Thymus (tissue), 11 donors: Measurements from ENCODE around the gene PCSK4. TPM values are rescaled to one million over a fixed set of nuclear protein-coding genes. Genes with fewer than 3 reads are reported as not detected.
A peak's percentile ranks its signal among the peaks of the same experiment; 100 is the strongest.

Experiments used
- DNase-seq, 9 donors: peaks; one replicate each; pipeline ENCODE4 v3.0.0-alpha.2; 2013; ENCODE audit warnings: low spot score in 9 of 9, low read depth in 6 of 9, missing footprints in 1 of 9
- H3K27ac ChIP-seq, 2 donors: one replicate each; pipeline ENCODE4 v1.5.1; 2013; ENCODE audit warnings: control low read depth in 1 of 2, low read depth in 1 of 2, low read length in 1 of 2, mild to moderate bottlenecking in 1 of 2, moderate library complexity in 1 of 2
- H3K27me3 ChIP-seq, 2 donors: one replicate each; pipeline ENCODE4 v1.5.1; 2013; ENCODE audit warnings: low read length in 1 of 2; ENCODE audit not compliant: control insufficient read depth in 2 of 2, insufficient read depth in 1 of 2
- H3K36me3 ChIP-seq, 2 donors: one replicate each; pipeline ENCODE4 v1.5.1; 2013; ENCODE audit warnings: low read length in 1 of 2, mild to moderate bottlenecking in 1 of 2, moderate library complexity in 1 of 2; ENCODE audit not compliant: control insufficient read depth in 2 of 2, insufficient read depth in 2 of 2
- H3K4me1 ChIP-seq, 2 donors: one replicate each; pipeline ENCODE4 v1.5.1; 2013; ENCODE audit warnings: low read length in 2 of 2; ENCODE audit not compliant: control insufficient read depth in 2 of 2, insufficient read depth in 2 of 2
- H3K4me3 ChIP-seq, 2 donors: one replicate each; pipeline ENCODE4 v1.5.1; 2013; ENCODE audit warnings: low read length in 2 of 2, control low read depth in 1 of 2, mild to moderate bottlenecking in 1 of 2
- H3K9me3 ChIP-seq, 2 donors: one replicate each; pipeline ENCODE4 v1.5.1; 2013; ENCODE audit warnings: low read length in 1 of 2, mild to moderate bottlenecking in 1 of 2; ENCODE audit not compliant: control insufficient read depth in 2 of 2, insufficient read depth in 1 of 2
- WGBS: extraction: QIAGEN DNeasy Blood & Tissue Kit; methylation state at CpG from one replicate; pipeline ENCODE4 v1.1.7; 2013; 5-methylcytosine and 5-hydroxymethylcytosine counted together
- polyA plus RNA-seq: library from polyadenylated mRNA; stranded (reverse); fragments of 200-250 nt; gene quantifications from one replicate; pipeline ENCODE4 v1.2.3, GENCODE V29; 2013
- total RNA-seq: library from RNA; stranded (reverse); fragments of 120-200 nt; gene quantifications from one replicate; pipeline ENCODE4 v1.2.4, GENCODE V29; 2013
- donor health status: healthy.

PCSK4 gene
- total and polyA plus RNA-seq, 2 donors = 4.9 to 11.5 TPM

- no peaks in the 10 kb centered on the region for H3K9me3 ChIP-seq
- DNase-seq = no peak
These were observed 3.2 kb downstream of the PCSK4 start for GRCh38 chr19:1486720-1487575.

GRCh38 chr19:1483979-1484428 is 6.1 kb downstream of the PCSK4 start:
- no peak for DNase-seq

More at GRCh38 chr19:1486720-1487575, 3.2 kb downstream of the PCSK4 start:
- H3K27ac ChIP-seq = no peak overlapping the region
- no peak overlapping the region for H3K4me3 ChIP-seq
- peaks cover 11 to 13% of the 10 kb centered on the region in 2 donors for H3K27me3 ChIP-seq
- H3K36me3 ChIP-seq = no peaks in the 10 kb centered on the region
- peaks cover 11 to 32% of the 10 kb centered on the region in 2 donors for H3K4me1 ChIP-seq
- 97% methylated on average over 56 of the region's 56 CpGs for WGBS

GRCh38 chr19:1483131-1483978 is 6.8 kb downstream of the PCSK4 start:
- no peak for DNase-seq
- WGBS = 98% methylated on average over 77 of the region's 77 CpGs

More at GRCh38 chr19:1483979-1484428, 6.1 kb downstream of the PCSK4 start:
- Histone ChIP-seq H3K36me3 (no peaks in the 10 kb centered on the region), H3K9me3 (no peaks in the 10 kb centered on the region), H3K27me3 (no peaks in the 10 kb centered on the region), H3K4me1 (peaks cover 0 to 17% of the 10 kb centered on the region in 2 donors), H3K27ac (no peak overlapping the region), H3K4me3 (no peak overlapping the region)
- WGBS = 97% methylated on average over 23 of the region's 23 CpGs

GRCh38 chr19:1482361-1483130 is 7.6 kb downstream of the PCSK4 start:
- 93% methylated on average over 37 of the region's 37 CpGs for WGBS
- H3K4me3 ChIP-seq = no peak overlapping the region
- H3K9me3 ChIP-seq = no peaks in the 10 kb centered on the region
- no peaks in the 10 kb centered on the region for H3K27me3 ChIP-seq
- DNase-seq = no peak
- H3K4me1 ChIP-seq = peaks cover 8 to 16% of the 10 kb centered on the region in 2 donors
- H3K27ac ChIP-seq = no peak overlapping the region
- H3K36me3 ChIP-seq = peaks cover 0 to under 1% of the 10 kb centered on the region in 2 donors

More at GRCh38 chr19:1483131-1483978, 6.8 kb downstream of the PCSK4 start:
- H3K36me3 ChIP-seq = no peaks in the 10 kb centered on the region
- H3K4me1 ChIP-seq = peaks cover 3 to 15% of the 10 kb centered on the region in 2 donors
- no peak overlapping the region for H3K4me3 ChIP-seq
- H3K27ac ChIP-seq = no peak overlapping the region
- H3K27me3 ChIP-seq = no peaks in the 10 kb centered on the region
- no peaks in the 10 kb centered on the region for H3K9me3 ChIP-seq

GRCh38 chr19:1481893-1482360 is 8.2 kb downstream of the PCSK4 start:
- H3K27ac ChIP-seq = no peak overlapping the region
- H3K4me3 ChIP-seq = no peak overlapping the region
- H3K27me3 ChIP-seq = no peaks in the 10 kb centered on the region
- WGBS = 96% methylated on average over 36 of the region's 36 CpGs
- no peak for DNase-seq
- H3K36me3 ChIP-seq = peaks cover 3 to 6% of the 10 kb centered on the region in 2 donors
- no peaks in the 10 kb centered on the region for H3K9me3 ChIP-seq
- H3K4me1 ChIP-seq = peaks cover 8 to 16% of the 10 kb centered on the region in 2 donors

GRCh38 chr19:1481224-1481892 is 8.8 kb downstream of the PCSK4 start:
- H3K4me1 ChIP-seq = peaks cover 8 to 16% of the 10 kb centered on the region in 2 donors
- 88% methylated on average over 26 of the region's 26 CpGs for WGBS
- no peaks in the 10 kb centered on the region for H3K9me3 ChIP-seq
- H3K36me3 ChIP-seq = peaks cover 3 to 8% of the 10 kb centered on the region in 2 donors
- H3K4me3 ChIP-seq = no peak overlapping the region
- H3K27ac ChIP-seq = no peak overlapping the region
- H3K27me3 ChIP-seq = no peaks in the 10 kb centered on the region
- no peak for DNase-seq

- Histone ChIP-seq H3K27me3 (no peaks in the 10 kb centered on the region), H3K36me3 (peaks cover 16 to 24% of the 10 kb centered on the region in 2 donors), H3K4me1 (peaks cover 8 to 16% of the 10 kb centered on the region in 2 donors), H3K4me3 (peak within 1 kb of the TSS; percentile 72 to 84), H3K27ac (peak within 1 kb of the TSS; percentile 52 to 61), H3K9me3 (no peaks in the 10 kb centered on the region)
- DNase-seq = peak; percentile 78 to 95 (median 86)
- WGBS = under 1% methylated on average over 71 of the region's 71 CpGs
These were observed 11.0 kb downstream of the PCSK4 start, which contains the start of gene C19orf25 for GRCh38 chr19:1478934-1479707. Gene C19orf25, minus strand, starts transcription at chr19:1479215. Its CDS starts 312 bp downstream, at chr19:1478903.
